Astrocyte (in vitro differentiated cells and primary cell): ENCODE measurements around the gene RANBP3. TPM values are rescaled to one million over a fixed set of nuclear protein-coding genes. Genes with fewer than 3 reads are reported as not detected.

ENCODE experiments used
- DNase-seq: peaks from one replicate; pipeline ENCODE4 v3.0.0-alpha.2; 2010; ENCODE audit warnings: low read depth
- FAIRE-seq: peaks from 2 replicates; lab custom pipeline; 2011; peaks lifted over from hg19 to GRCh38; lab: Jason Lieb, UNC
- H2AFZ ChIP-seq: 2 replicates; pipeline ENCODE4 v1.6.0; 2012; ENCODE audit warnings: low read depth, low read length, inconsistent platforms
- H3K27ac ChIP-seq: 2 replicates; pipeline ENCODE4 v1.5.1; 2011; ENCODE audit warnings: low read depth, low read length, inconsistent platforms
- H3K27me3 ChIP-seq: 2 replicates; pipeline ENCODE4 v1.6.0; 2011; ENCODE audit warnings: low read length, inconsistent platforms; ENCODE audit not compliant: insufficient read depth
- H3K36me3 ChIP-seq: 2 replicates; pipeline ENCODE4 v1.5.1; 2011; ENCODE audit warnings: low read length, inconsistent platforms; ENCODE audit not compliant: insufficient read depth
- H3K4me1 ChIP-seq: 2 replicates; pipeline ENCODE4 v1.5.1; 2011; ENCODE audit warnings: low read length, inconsistent platforms; ENCODE audit not compliant: insufficient read depth
- H3K4me2 ChIP-seq: 2 replicates; pipeline ENCODE4 v1.6.0; 2012; ENCODE audit warnings: low read length, inconsistent platforms
- H3K4me3 ChIP-seq: 2 replicates; pipeline ENCODE4 v1.5.1; 2011; ENCODE audit warnings: low read depth, mild to moderate bottlenecking, low read length, inconsistent platforms; ENCODE audit not compliant: insufficient read depth
- H3K79me2 ChIP-seq: 2 replicates; pipeline ENCODE4 v1.6.0; 2012; ENCODE audit warnings: mild to moderate bottlenecking, low read length, inconsistent platforms; ENCODE audit not compliant: insufficient read depth
- H3K9ac ChIP-seq: 2 replicates; pipeline ENCODE4 v1.6.0; 2012; ENCODE audit warnings: mild to moderate bottlenecking, low read length, inconsistent platforms
- H3K9me3 ChIP-seq: 2 replicates; pipeline ENCODE4 v1.5.1; 2012; ENCODE audit warnings: low read depth, mild to moderate bottlenecking, low read length, inconsistent platforms; ENCODE audit not compliant: insufficient read depth
- H4K20me1 ChIP-seq: 2 replicates; pipeline ENCODE4 v1.6.0; 2012; ENCODE audit warnings: low read length, inconsistent platforms; ENCODE audit not compliant: insufficient read depth
- H3K27ac Mint-ChIP-seq: one replicate; pipeline ENCODE4 v1.8.0; 2021; ENCODE audit warnings: mild to moderate bottlenecking, mixed read lengths; ENCODE audit not compliant: unreplicated experiment
- H3K27me3 Mint-ChIP-seq: one replicate; pipeline ENCODE4 v1.8.0; 2021; ENCODE audit warnings: low read depth, mixed read lengths; ENCODE audit not compliant: unreplicated experiment
- H3K36me3 Mint-ChIP-seq: one replicate; pipeline ENCODE4 v1.8.0; 2021; ENCODE audit warnings: low read depth, mixed read lengths; ENCODE audit not compliant: unreplicated experiment
- H3K4me1 Mint-ChIP-seq: one replicate; pipeline ENCODE4 v1.8.0; 2021; ENCODE audit warnings: low read depth, mixed read lengths; ENCODE audit not compliant: unreplicated experiment
- H3K4me3 Mint-ChIP-seq: one replicate; pipeline ENCODE4 v1.8.0; 2021; ENCODE audit warnings: mild to moderate bottlenecking, moderate library complexity, mixed read lengths; ENCODE audit not compliant: unreplicated experiment
- H3K9me3 Mint-ChIP-seq: one replicate; pipeline ENCODE4 v1.8.0; 2021; ENCODE audit warnings: mild to moderate bottlenecking, mixed read lengths; ENCODE audit not compliant: unreplicated experiment
- EZH2 ChIP-seq: IDR thresholded peaks from 2 replicates; pipeline ENCODE4 v1.6.1; 2012; ENCODE audit warnings: mild to moderate bottlenecking, low read length, inconsistent platforms; ENCODE audit not compliant: insufficient read depth
- total RNA-seq: library from RNA; stranded (reverse); gene quantifications from 2 replicates; pipeline ENCODE4 v1.2.1, GENCODE V29; 2021
- TF ChIP-seq, protein P1 (sequence below): IDR thresholded peaks from 2 replicates; pipeline ENCODE4 v1.5.1; 2011; ENCODE audit warnings: low read depth, mild to moderate bottlenecking, inconsistent platforms, low read length, moderate library complexity; ENCODE audit not compliant: insufficient read depth

RANBP3 gene
- total RNA-seq, 1 donor from 2014 or later = 70.5 TPM

DNA sequence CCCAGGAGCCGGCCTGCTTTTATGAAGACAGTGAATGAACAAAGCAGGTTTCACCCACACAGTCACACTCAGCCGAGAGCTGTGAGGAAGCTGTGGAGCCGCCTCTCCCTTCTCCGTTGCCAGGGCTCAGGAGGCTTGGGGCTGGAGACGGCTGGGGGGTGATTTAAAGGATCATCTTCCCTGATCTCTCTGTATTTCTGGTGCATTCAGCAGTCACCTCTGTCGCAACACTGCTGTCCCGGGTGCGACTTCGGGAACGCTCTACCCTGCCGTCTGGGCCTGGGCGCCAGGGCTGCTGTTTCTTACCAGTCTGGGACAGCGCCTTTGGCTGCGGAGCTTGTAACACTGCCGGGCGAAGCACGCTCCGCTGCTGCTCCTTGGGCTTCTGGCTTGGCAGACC is 45.8 kb downstream of the RANBP3 start:
- no peak overlapping the region for H3K27ac Mint-ChIP-seq

DNA sequence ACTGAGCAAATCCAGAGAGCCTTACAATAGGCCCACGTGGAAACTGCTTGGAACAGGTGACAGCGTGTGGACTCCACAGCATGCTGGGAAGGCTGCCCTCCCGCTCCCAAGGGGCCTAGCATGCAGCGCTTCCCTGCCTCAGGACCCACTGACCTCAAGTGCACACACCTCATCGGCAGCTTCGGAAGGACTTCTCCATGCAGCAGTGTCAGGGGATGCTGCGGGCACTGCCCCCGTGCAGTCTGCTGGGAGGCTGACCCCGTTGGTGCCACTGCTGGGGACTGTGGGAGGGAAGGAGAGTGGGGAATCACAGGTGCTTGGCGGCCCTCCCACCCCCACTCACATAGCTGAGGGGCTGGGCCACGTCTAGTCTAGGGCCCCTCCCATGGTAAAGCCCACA is 46.7 kb downstream of the RANBP3 start:
- Histone ChIP-seq H3K4me1 (peaks cover 13% of the 10 kb centered on the region), H3K4me3 (no peak overlapping the region), H3K4me2 (no peak overlapping the region), H3K79me2 (no peaks in the 10 kb centered on the region), H3K36me3 (peaks cover 36% of the 10 kb centered on the region), H3K9ac (no peak overlapping the region), H3K9me3 (no peaks in the 10 kb centered on the region), H2AFZ (no peak overlapping the region), H4K20me1 (peaks cover 38% of the 10 kb centered on the region), H3K27ac (no peak overlapping the region), H3K27me3 (no peaks in the 10 kb centered on the region)
- no peak for DNase-seq
- H3K4me3 Mint-ChIP-seq = no peak overlapping the region
- TF ChIP-seq, protein P1, sequence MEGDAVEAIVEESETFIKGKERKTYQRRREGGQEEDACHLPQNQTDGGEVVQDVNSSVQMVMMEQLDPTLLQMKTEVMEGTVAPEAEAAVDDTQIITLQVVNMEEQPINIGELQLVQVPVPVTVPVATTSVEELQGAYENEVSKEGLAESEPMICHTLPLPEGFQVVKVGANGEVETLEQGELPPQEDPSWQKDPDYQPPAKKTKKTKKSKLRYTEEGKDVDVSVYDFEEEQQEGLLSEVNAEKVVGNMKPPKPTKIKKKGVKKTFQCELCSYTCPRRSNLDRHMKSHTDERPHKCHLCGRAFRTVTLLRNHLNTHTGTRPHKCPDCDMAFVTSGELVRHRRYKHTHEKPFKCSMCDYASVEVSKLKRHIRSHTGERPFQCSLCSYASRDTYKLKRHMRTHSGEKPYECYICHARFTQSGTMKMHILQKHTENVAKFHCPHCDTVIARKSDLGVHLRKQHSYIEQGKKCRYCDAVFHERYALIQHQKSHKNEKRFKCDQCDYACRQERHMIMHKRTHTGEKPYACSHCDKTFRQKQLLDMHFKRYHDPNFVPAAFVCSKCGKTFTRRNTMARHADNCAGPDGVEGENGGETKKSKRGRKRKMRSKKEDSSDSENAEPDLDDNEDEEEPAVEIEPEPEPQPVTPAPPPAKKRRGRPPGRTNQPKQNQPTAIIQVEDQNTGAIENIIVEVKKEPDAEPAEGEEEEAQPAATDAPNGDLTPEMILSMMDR = no peak
- no peak for TF ChIP-seq EZH2
- H3K27ac Mint-ChIP-seq = no peak overlapping the region
- no peaks in the 10 kb centered on the region for H3K27me3 Mint-ChIP-seq
- H3K36me3 Mint-ChIP-seq = peaks cover 5% of the 10 kb centered on the region
- no peaks in the 10 kb centered on the region for H3K9me3 Mint-ChIP-seq
- FAIRE-seq = no peak
- H3K4me1 Mint-ChIP-seq = peaks cover 5% of the 10 kb centered on the region

More for the DNA sequence above, 45.8 kb downstream of the RANBP3 start:
- H3K79me2 ChIP-seq = peaks cover 2% of the 10 kb centered on the region
- TF ChIP-seq EZH2 = no peak
- TF ChIP-seq, protein P1 = no peak
- H3K36me3 ChIP-seq = peaks cover 31% of the 10 kb centered on the region
- H3K4me2 ChIP-seq = no peak overlapping the region
- H3K27ac ChIP-seq = no peak overlapping the region
- no peak overlapping the region for H2AFZ ChIP-seq
- Mint-ChIP-seq H3K36me3 (peaks cover 4% of the 10 kb centered on the region), H3K27me3 (no peaks in the 10 kb centered on the region), H3K4me1 (peaks cover 5% of the 10 kb centered on the region), H3K9me3 (no peaks in the 10 kb centered on the region), H3K4me3 (no peak overlapping the region)
- no peaks in the 10 kb centered on the region for H3K9me3 ChIP-seq
- FAIRE-seq = no peak
- peaks cover 13% of the 10 kb centered on the region for H3K4me1 ChIP-seq
- no peaks in the 10 kb centered on the region for H3K27me3 ChIP-seq
- peaks cover 46% of the 10 kb centered on the region for H4K20me1 ChIP-seq
- DNase-seq = no peak
- H3K4me3 ChIP-seq = no peak overlapping the region
- no peak overlapping the region for H3K9ac ChIP-seq

DNA sequence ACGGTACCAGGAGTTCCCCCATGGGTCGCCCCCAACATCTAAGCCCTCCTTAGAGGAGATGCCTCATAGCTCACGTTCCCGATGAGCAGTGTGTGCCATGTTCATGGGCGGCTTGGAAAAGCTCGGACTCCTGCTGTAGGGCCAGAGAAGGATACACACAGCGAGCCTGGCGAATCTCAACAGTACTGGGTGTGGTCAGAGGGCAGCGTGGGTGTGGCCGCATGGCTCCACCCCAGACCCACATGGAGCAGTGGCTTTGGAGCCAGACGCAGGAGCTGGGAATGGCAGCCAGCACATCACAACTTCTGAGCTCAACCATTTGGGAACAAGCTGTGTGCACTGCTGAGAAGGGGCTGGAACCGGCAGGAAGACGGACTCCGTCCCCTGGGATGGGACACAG is 48.3 kb downstream of the RANBP3 start:
- peaks cover 23% of the 10 kb centered on the region for H4K20me1 ChIP-seq
- Mint-ChIP-seq H3K27me3 (no peaks in the 10 kb centered on the region), H3K36me3 (peaks cover 7% of the 10 kb centered on the region), H3K4me1 (peaks cover 2% of the 10 kb centered on the region), H3K9me3 (no peaks in the 10 kb centered on the region), H3K27ac (no peak overlapping the region), H3K4me3 (no peak overlapping the region)
- no peak overlapping the region for H3K4me2 ChIP-seq
- H3K36me3 ChIP-seq = peaks cover 39% of the 10 kb centered on the region
- DNase-seq (no peak), FAIRE-seq (no peak)
- TF ChIP-seq, protein P1 = no peak
- no peak for TF ChIP-seq EZH2
- H3K79me2 ChIP-seq = no peaks in the 10 kb centered on the region
- H3K4me3 ChIP-seq = no peak overlapping the region
- H3K9me3 ChIP-seq = no peaks in the 10 kb centered on the region
- no peak overlapping the region for H3K9ac ChIP-seq
- no peak overlapping the region for H3K27ac ChIP-seq
- peaks cover 2% of the 10 kb centered on the region for H3K4me1 ChIP-seq
- no peak overlapping the region for H2AFZ ChIP-seq
- no peaks in the 10 kb centered on the region for H3K27me3 ChIP-seq
